Measurements from ENCODE around the gene ITGA11. TPM values are rescaled to one million over a fixed set of nuclear protein-coding genes. Genes with fewer than 3 reads are reported as not detected.

Gene ITGA11
- total RNA-seq, 1 donor from 2014 or later = 0.51 TPM

DNA sequence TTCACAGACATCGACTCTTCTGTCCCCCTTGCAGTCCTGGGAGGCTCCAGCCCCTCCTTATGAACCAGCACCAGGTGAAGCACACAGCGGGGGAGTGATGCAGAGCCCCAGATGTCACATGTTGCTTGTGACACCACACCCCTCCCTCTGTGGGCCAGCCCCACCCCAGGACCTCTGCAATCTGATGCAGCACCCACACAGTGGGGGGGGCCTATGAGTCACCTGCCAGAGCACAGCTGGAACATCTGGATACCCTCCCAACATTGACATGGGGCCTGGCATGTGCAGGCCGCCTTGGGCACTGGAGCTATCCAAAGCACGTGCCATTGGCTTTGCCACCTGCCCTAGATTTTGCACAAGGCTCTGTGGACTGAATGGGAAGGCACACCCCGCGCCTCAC lies 83.9 kb downstream of the ITGA11 start:
- H3K36me3 Mint-ChIP-seq (ENCODE audit: low read depth) = no peaks in the 10 kb centered on the region
- H3K4me1 Mint-ChIP-seq = peaks cover 13% of the 10 kb centered on the region
- H3K27ac Mint-ChIP-seq (ENCODE audit: unreplicated experiment) = no peak overlapping the region
- no peak for TF ChIP-seq CTCF (conservative IDR thresholded peaks at IDR 0.05)
- no peaks in the 10 kb centered on the region for H3K9me3 Mint-ChIP-seq
- no peak for DNase-seq (ENCODE audit: low read depth, low spot score)
- H3K27me3 Mint-ChIP-seq (ENCODE audit: low read depth) = no peaks in the 10 kb centered on the region
- H3K4me3 Mint-ChIP-seq = no peak overlapping the region

DNA sequence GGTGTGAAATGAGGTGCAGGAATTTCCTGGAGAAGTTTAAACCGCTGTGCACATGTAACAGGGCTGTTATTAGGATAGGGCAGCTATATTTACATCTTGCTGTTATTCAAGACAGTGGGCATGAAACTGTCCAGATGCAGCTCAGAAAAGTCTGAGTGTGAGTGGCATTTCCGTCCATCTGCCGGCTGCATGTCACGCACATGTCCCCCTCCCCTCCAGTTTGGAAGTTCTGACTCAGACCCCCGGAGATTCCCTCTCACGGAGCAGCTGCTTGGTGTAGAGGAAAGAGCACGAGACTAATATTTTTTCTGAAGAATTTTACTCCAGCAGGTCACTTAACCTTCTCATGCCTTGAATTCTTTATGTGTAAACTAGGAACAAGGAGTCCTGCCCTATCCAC lies 84.6 kb downstream of the ITGA11 start:
- no peaks in the 10 kb centered on the region for H3K9me3 Mint-ChIP-seq
- DNase-seq (ENCODE audit: low read depth, low spot score) = no peak
- H3K27me3 Mint-ChIP-seq (ENCODE audit: low read depth) = no peaks in the 10 kb centered on the region
- peaks cover 8% of the 10 kb centered on the region for H3K4me1 Mint-ChIP-seq
- no peak overlapping the region for H3K27ac Mint-ChIP-seq (ENCODE audit: unreplicated experiment)
- no peaks in the 10 kb centered on the region for H3K36me3 Mint-ChIP-seq (ENCODE audit: low read depth)
- TF ChIP-seq CTCF (conservative IDR thresholded peaks at IDR 0.05) = no peak
- no peak overlapping the region for H3K4me3 Mint-ChIP-seq

- Mint-ChIP-seq H3K4me3 (no peak overlapping the region), H3K36me3 (ENCODE audit: low read depth) (no peaks in the 10 kb centered on the region), H3K4me1 (peaks cover 8% of the 10 kb centered on the region), H3K27me3 (ENCODE audit: low read depth) (no peaks in the 10 kb centered on the region), H3K27ac (ENCODE audit: unreplicated experiment) (no peak overlapping the region), H3K9me3 (no peaks in the 10 kb centered on the region)
- no peak for TF ChIP-seq CTCF (conservative IDR thresholded peaks at IDR 0.05)
- DNase-seq (ENCODE audit: low read depth, low spot score) = no peak
Measured at GRCh38 chr15:68346979-68347378, 85.0 kb downstream of the ITGA11 start.

- H3K36me3 Mint-ChIP-seq (ENCODE audit: low read depth) = no peaks in the 10 kb centered on the region
- no peak overlapping the region for H3K4me3 Mint-ChIP-seq
- no peak for DNase-seq (ENCODE audit: low read depth, low spot score)
- no peak for TF ChIP-seq CTCF (conservative IDR thresholded peaks at IDR 0.05)
- H3K9me3 Mint-ChIP-seq = no peaks in the 10 kb centered on the region
- H3K4me1 Mint-ChIP-seq = peaks cover 13% of the 10 kb centered on the region
- no peak overlapping the region for H3K27ac Mint-ChIP-seq (ENCODE audit: unreplicated experiment)
- H3K27me3 Mint-ChIP-seq (ENCODE audit: low read depth) = no peaks in the 10 kb centered on the region
Measured at GRCh38 chr15:68345481-68345880, 86.5 kb downstream of the ITGA11 start.

DNA sequence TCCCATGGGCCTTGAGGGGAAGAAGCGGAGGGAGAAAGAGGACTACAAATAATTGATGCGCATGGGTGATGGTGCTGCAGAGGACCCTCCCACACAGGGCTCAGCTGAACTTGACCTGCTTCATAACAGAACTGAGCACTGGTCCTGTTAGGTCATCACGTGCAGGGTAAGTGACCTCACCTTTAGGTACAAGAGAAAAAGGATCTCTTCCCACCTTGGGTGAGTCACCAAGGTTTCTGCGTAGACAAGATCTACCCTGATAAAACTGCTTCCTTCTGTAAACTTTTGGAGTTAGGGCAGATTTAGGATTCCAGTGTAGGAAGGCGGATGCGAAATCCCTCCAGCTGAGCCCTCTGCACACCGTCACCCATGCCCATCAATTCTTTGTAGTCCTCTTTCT lies 87.4 kb downstream of the ITGA11 start:
- H3K4me3 Mint-ChIP-seq = no peak overlapping the region
- no peaks in the 10 kb centered on the region for H3K27me3 Mint-ChIP-seq (ENCODE audit: low read depth)
- H3K4me1 Mint-ChIP-seq = peaks cover 13% of the 10 kb centered on the region
- TF ChIP-seq CTCF (conservative IDR thresholded peaks at IDR 0.05) = no peak
- no peak for DNase-seq (ENCODE audit: low read depth, low spot score)
- H3K36me3 Mint-ChIP-seq (ENCODE audit: low read depth) = no peaks in the 10 kb centered on the region
- no peak overlapping the region for H3K27ac Mint-ChIP-seq (ENCODE audit: unreplicated experiment)
- H3K9me3 Mint-ChIP-seq = no peaks in the 10 kb centered on the region
